ENCODE data around the gene ZWILCH. TPM values are rescaled to one million over a fixed set of nuclear protein-coding genes. Genes with fewer than 3 reads are reported as not detected.

Gene ZWILCH
- total and polyA plus RNA-seq, 2 donors (not counting 3 experiments of a cell fraction or from before 2014, with no cell fraction given), result 9.3 to 28.8 TPM

DNA sequence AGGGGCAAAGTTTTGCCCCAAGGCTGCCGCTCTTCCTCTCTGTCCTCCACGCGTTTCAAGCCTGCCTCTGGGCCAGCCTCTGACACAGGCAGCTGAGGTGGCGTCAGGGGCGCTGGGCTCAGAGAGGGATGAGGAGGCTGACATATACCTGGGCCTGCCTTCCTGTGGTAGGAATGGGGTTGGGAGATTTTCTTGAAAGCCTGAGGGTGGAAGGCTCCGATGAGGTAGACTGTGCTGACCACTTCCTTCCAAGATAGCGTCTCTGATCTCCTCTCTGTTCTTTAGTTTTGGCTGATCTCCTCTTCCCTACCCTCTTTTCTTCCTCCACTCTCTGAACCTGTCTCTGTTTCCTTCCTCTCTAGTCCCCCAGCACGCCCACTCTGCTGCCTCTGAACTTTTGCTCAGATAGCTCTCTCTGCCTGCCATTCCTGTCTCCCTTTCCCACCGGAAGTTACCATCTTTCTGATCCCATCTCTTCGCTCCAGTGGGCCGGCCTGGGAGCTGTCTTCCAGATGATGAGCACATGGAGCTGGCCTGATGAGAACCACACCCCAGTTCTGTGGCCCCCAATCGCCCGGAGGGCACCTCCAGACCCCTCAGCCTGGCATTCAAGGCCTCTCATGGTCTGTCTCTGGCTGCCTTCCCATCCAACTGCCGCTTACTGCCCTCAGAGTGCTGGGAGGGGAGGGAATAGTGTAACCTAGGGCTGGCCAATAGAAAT is 93.1 kb downstream of the ZWILCH start:
- Histone ChIP-seq H2AFZ (ENCODE audit: low read depth, low read length) (no peak overlapping the region), H3K36me3 (ENCODE audit: control insufficient read depth in 2 of 2, extremely low read depth in 1 of 2, insufficient read depth in 2 of 2, low read length in 2 of 2) (no peaks in the 10 kb centered on the region), H3K4me1 (ENCODE audit: control insufficient read depth, extremely low read depth, insufficient read depth, low read length) (no peaks in the 10 kb centered on the region), H3K9me3 (replicated peaks; ENCODE audit: control insufficient read depth, insufficient read depth, low read length) (no peaks in the 10 kb centered on the region), H3K9me1 (replicated peaks; ENCODE audit: control insufficient read depth, extremely low read depth, insufficient read depth, low read length) (no peaks in the 10 kb centered on the region), H3K9ac (replicated peaks; ENCODE audit: extremely low read depth, insufficient read depth, low read length) (no peak overlapping the region), H3K27me3 (ENCODE audit: control insufficient read depth in 2 of 2, insufficient read depth in 2 of 2, low read length in 2 of 2) (no peaks in the 10 kb centered on the region), H3K4me3 (replicated peaks in 1 of 3; ENCODE audit: insufficient read depth in 1 of 3, low read depth in 1 of 3, low read length in 3 of 3) (no peak overlapping the region), H3K4me2 (ENCODE audit: insufficient read depth, low read length) (no peak overlapping the region), H4K20me1 (replicated peaks; ENCODE audit: control insufficient read depth, extremely low read depth, insufficient read depth, low read length) (no peaks in the 10 kb centered on the region), H3K27ac (ENCODE audit: insufficient read depth, low read depth, low read length) (no peak overlapping the region), H3K79me2 (ENCODE audit: control insufficient read depth, insufficient read depth, low read length) (no peaks in the 10 kb centered on the region)
- ChIA-PET CTCF (interaction anchor here (11.3 kb wide), 1 partner anchor 252 kb away, joined by 152 read pairs; no protein-coding TSS in a partner anchor), POLR2A (no interaction called here)
- BruUV-seq (replicated peaks), result no TSS peak
- FAIRE-seq (no peak), DNase-seq (ENCODE audit: low read depth, low spot score) (no peak)
- intact Hi-C loops (cut with micrococcal nuclease) (no loop called here), dilution Hi-C loops (cut with MboI; ENCODE audit: extremely low pct_ligation_motif_present, low sequenced_read_pairs) (no loop called here)
- no peak for TF ChIP-seq JUN (IDR thresholded peaks at IDR 0.05; ENCODE audit: borderline replicate concordance, insufficient read depth, insufficient read length, low read depth)
- no peak for TF ChIP-seq GATA2 (IDR thresholded peaks at IDR 0.05; ENCODE audit: insufficient read depth, insufficient read length, low read depth, low read length)
- no peak for TF ChIP-seq FOS (IDR thresholded peaks at IDR 0.05; ENCODE audit: borderline replicate concordance, insufficient read depth, low read length)
- no peak for TF ChIP-seq POLR2AphosphoS5 (IDR thresholded peaks at IDR 0.05; ENCODE audit: insufficient read depth, low read depth, low read length)
- TF ChIP-seq, protein P1, sequence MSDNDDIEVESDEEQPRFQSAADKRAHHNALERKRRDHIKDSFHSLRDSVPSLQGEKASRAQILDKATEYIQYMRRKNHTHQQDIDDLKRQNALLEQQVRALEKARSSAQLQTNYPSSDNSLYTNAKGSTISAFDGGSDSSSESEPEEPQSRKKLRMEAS (IDR thresholded peaks at IDR 0.05; ENCODE audit: insufficient read depth, insufficient read length), result no peak
- no peak for TF ChIP-seq MYC (IDR thresholded peaks at IDR 0.05; ENCODE audit: low read depth, low read length)
- no peak for TF ChIP-seq EZH2 (IDR thresholded peaks at IDR 0.05; ENCODE audit: borderline replicate concordance, low read depth, low read length, severe bottlenecking)
- TF ChIP-seq, protein P2, sequence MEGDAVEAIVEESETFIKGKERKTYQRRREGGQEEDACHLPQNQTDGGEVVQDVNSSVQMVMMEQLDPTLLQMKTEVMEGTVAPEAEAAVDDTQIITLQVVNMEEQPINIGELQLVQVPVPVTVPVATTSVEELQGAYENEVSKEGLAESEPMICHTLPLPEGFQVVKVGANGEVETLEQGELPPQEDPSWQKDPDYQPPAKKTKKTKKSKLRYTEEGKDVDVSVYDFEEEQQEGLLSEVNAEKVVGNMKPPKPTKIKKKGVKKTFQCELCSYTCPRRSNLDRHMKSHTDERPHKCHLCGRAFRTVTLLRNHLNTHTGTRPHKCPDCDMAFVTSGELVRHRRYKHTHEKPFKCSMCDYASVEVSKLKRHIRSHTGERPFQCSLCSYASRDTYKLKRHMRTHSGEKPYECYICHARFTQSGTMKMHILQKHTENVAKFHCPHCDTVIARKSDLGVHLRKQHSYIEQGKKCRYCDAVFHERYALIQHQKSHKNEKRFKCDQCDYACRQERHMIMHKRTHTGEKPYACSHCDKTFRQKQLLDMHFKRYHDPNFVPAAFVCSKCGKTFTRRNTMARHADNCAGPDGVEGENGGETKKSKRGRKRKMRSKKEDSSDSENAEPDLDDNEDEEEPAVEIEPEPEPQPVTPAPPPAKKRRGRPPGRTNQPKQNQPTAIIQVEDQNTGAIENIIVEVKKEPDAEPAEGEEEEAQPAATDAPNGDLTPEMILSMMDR (IDR thresholded peaks at IDR 0.05; ENCODE audit: extremely low read depth in 1 of 2, insufficient read depth in 1 of 2, low read depth in 1 of 2, low read length in 2 of 2), result no peak
- no peak for TF ChIP-seq POLR2A (IDR thresholded peaks at IDR 0.05; ENCODE audit: low read depth, low read length)

Small RNA genes within 50 kb of the gene (microRNA-seq; reads per million reads assigned to microRNA genes)
- gene MIR4512 (ENCODE audit: borderline number of aligned reads, borderline replicate concordance), result not detected

Small RNA genes within 50 kb of the gene (small RNA-seq; reads per million reads assigned to genes)
- gene MIR4512 (ENCODE audit: insufficient read depth, insufficient read length, low read depth, low replicate concordance), result not detected
- not detected for gene RF01159 (ENCODE audit: insufficient read depth, insufficient read length, low read depth, low replicate concordance)
- gene SNORD16 (ENCODE audit: insufficient read depth, insufficient read length, low read depth, low replicate concordance), result not detected
- gene SNORD18A (ENCODE audit: insufficient read depth, insufficient read length, low read depth, low replicate concordance), result not detected
- not detected for gene SNORD18B (ENCODE audit: insufficient read depth, insufficient read length, low read depth, low replicate concordance)
- gene SNORD18C (ENCODE audit: insufficient read depth, insufficient read length, low read depth, low replicate concordance), result not detected

Other genes starting within 250 kb of the ZWILCH start
- gene DIS3L, start 211.8 kb upstream of the ZWILCH start, total RNA-seq, result 21.6 and 27.9 TPM in 2 replicates
- 5.1 and 7.8 TPM in 2 replicates for gene DIS3L, start 211.8 kb upstream of the ZWILCH start, polyA plus RNA-seq
- gene TIPIN, start 148.6 kb upstream of the ZWILCH start, total RNA-seq, result 15.4 and 16.2 TPM in 2 replicates
- gene TIPIN, start 148.6 kb upstream of the ZWILCH start, polyA plus RNA-seq, result 2.7 and 3.6 TPM in 2 replicates
- 45.1 and 45.5 TPM in 2 replicates for gene MAP2K1, start 118.4 kb upstream of the ZWILCH start, total RNA-seq
- 22.3 and 30.9 TPM in 2 replicates for gene MAP2K1, start 118.4 kb upstream of the ZWILCH start, polyA plus RNA-seq
- gene SNAPC5, start 7.6 kb upstream of the ZWILCH start, total RNA-seq, result 13.6 and 17.4 TPM in 2 replicates
- 14.5 and 16.0 TPM in 2 replicates for gene SNAPC5, start 7.6 kb upstream of the ZWILCH start, polyA plus RNA-seq
- gene RPL4, start 471 bp upstream of the ZWILCH start, total RNA-seq, result 2,534 and 2,598 TPM in 2 replicates
- gene RPL4, start 471 bp upstream of the ZWILCH start, polyA plus RNA-seq, result 2,896 and 3,530 TPM in 2 replicates
- not detected in 2 replicates for gene LCTL, start 60.7 kb downstream of the ZWILCH start, total RNA-seq
- gene LCTL, start 60.7 kb downstream of the ZWILCH start, polyA plus RNA-seq, result 0.04 TPM in 1 of 2 replicates, not detected in the other
- gene SMAD6, start 196.9 kb downstream of the ZWILCH start, total RNA-seq, result 12.4 and 12.5 TPM in 2 replicates
- 7.3 and 8.8 TPM in 2 replicates for gene SMAD6, start 196.9 kb downstream of the ZWILCH start, polyA plus RNA-seq

Measured in endothelial cell of umbilical vein (primary cell).